ENCODE data around the gene INTS11. TPM values are rescaled to one million over a fixed set of nuclear protein-coding genes. Genes with fewer than 3 reads are reported as not detected.

INTS11 gene
- total and polyA plus RNA-seq, 9 of the 15 experiments (the other 6 are each of a cell fraction or from before 2014, with no cell fraction given) = 3.6 to 183 (median 110) TPM

- no peak for ATAC-seq
- in situ Hi-C loops (cut with MboI) = no loop called here
- Histone ChIP-seq H3K4me2 (ENCODE audit: insufficient read depth, low read length) (peak overlapping the region; percentile 65; the same call in 1 of the 2 replicates), H3K79me2 (ENCODE audit: control insufficient read depth, insufficient read depth, low read length) (peaks cover 71% of the 10 kb centered on the region), H3K9me3 (replicated peaks; ENCODE audit: control insufficient read depth, insufficient read depth, low read depth, low read length) (no peaks in the 10 kb centered on the region), H3K9ac (ENCODE audit: insufficient read depth in 1 of 2, low read depth in 2 of 2, low read length in 2 of 2) (peak overlapping the region; percentile 8 to 88; a peak in 3 of 4 replicates), H3K4me1 (replicated peaks in 1 of 2; ENCODE audit: control insufficient read depth in 2 of 2, insufficient read depth in 2 of 2, low read length in 2 of 2) (peaks cover 34 to 88% of the 10 kb centered on the region in 2 experiments), H3K9me1 (ENCODE audit: control insufficient read depth, insufficient read depth, low read length) (peaks cover 13% of the 10 kb centered on the region), H3K27me3 (ENCODE audit: control insufficient read depth in 2 of 2, insufficient read depth in 2 of 2, low read length in 2 of 2) (no peaks in the 10 kb centered on the region), H4K20me1 (replicated peaks; ENCODE audit: control insufficient read depth, insufficient read depth, low read length) (peaks cover 28% of the 10 kb centered on the region; the same call in 1 of the 2 replicates), H3K27ac (ENCODE audit: extremely low read depth, low read depth, low read length) (no peak overlapping the region), H3K4me3 (peak overlapping the region; percentile 17; the same call in 1 of the 2 replicates), H2AFZ (ENCODE audit: low read depth, low read length) (no peak overlapping the region), H3K36me3 (ENCODE audit: control insufficient read depth, insufficient read depth, low read length) (peaks cover 60% of the 10 kb centered on the region)
- no TSS peak for BruUV-seq (replicated peaks)
- intact Hi-C loops (cut with micrococcal nuclease) = loop anchor here (5.0 kb wide), 1 partner anchor 54 kb away; the partner anchor contains the start of gene AURKAIP1
- FAIRE-seq = no peak
- no peak for DNase-seq (ENCODE audit: extremely low read depth in 1 of 4, low spot score in 3 of 4)
- WGBS (ENCODE audit: insufficient coverage, low coverage, missing lambda C conversion rate) = 83% methylated on average over 10 of the region's 10 CpGs
- ChIA-PET CTCF (ENCODE audit: low intra/inter-chr PET ratio) (no interaction called here), POLR2A (interaction anchor here (1.2 to 2.1 kb wide), 2 partner anchors 8 to 11 kb away, joined by 3 to 5 read pairs; no protein-coding TSS in a partner anchor)
- TF ChIP-seq ZBTB1 (CRISPR knock-in tag; IDR thresholded peaks at IDR 0.05; ENCODE audit: borderline replicate concordance, low read depth) = 0 out of 2 replicates have a peak, but pooled peaks have one; percentile 41
- no peak for TF ChIP-seq KDM4B (IDR thresholded peaks at IDR 0.05; ENCODE audit: borderline replicate concordance in 2 of 2, low read depth in 1 of 2)
- no peak for TF ChIP-seq ZNF584 (CRISPR knock-in tag; IDR thresholded peaks at IDR 0.05; ENCODE audit: low read depth)
- TF ChIP-seq NR2F6 (CRISPR knock-in tag; IDR thresholded peaks at IDR 0.05) = no peak
- TF ChIP-seq, protein P1, sequence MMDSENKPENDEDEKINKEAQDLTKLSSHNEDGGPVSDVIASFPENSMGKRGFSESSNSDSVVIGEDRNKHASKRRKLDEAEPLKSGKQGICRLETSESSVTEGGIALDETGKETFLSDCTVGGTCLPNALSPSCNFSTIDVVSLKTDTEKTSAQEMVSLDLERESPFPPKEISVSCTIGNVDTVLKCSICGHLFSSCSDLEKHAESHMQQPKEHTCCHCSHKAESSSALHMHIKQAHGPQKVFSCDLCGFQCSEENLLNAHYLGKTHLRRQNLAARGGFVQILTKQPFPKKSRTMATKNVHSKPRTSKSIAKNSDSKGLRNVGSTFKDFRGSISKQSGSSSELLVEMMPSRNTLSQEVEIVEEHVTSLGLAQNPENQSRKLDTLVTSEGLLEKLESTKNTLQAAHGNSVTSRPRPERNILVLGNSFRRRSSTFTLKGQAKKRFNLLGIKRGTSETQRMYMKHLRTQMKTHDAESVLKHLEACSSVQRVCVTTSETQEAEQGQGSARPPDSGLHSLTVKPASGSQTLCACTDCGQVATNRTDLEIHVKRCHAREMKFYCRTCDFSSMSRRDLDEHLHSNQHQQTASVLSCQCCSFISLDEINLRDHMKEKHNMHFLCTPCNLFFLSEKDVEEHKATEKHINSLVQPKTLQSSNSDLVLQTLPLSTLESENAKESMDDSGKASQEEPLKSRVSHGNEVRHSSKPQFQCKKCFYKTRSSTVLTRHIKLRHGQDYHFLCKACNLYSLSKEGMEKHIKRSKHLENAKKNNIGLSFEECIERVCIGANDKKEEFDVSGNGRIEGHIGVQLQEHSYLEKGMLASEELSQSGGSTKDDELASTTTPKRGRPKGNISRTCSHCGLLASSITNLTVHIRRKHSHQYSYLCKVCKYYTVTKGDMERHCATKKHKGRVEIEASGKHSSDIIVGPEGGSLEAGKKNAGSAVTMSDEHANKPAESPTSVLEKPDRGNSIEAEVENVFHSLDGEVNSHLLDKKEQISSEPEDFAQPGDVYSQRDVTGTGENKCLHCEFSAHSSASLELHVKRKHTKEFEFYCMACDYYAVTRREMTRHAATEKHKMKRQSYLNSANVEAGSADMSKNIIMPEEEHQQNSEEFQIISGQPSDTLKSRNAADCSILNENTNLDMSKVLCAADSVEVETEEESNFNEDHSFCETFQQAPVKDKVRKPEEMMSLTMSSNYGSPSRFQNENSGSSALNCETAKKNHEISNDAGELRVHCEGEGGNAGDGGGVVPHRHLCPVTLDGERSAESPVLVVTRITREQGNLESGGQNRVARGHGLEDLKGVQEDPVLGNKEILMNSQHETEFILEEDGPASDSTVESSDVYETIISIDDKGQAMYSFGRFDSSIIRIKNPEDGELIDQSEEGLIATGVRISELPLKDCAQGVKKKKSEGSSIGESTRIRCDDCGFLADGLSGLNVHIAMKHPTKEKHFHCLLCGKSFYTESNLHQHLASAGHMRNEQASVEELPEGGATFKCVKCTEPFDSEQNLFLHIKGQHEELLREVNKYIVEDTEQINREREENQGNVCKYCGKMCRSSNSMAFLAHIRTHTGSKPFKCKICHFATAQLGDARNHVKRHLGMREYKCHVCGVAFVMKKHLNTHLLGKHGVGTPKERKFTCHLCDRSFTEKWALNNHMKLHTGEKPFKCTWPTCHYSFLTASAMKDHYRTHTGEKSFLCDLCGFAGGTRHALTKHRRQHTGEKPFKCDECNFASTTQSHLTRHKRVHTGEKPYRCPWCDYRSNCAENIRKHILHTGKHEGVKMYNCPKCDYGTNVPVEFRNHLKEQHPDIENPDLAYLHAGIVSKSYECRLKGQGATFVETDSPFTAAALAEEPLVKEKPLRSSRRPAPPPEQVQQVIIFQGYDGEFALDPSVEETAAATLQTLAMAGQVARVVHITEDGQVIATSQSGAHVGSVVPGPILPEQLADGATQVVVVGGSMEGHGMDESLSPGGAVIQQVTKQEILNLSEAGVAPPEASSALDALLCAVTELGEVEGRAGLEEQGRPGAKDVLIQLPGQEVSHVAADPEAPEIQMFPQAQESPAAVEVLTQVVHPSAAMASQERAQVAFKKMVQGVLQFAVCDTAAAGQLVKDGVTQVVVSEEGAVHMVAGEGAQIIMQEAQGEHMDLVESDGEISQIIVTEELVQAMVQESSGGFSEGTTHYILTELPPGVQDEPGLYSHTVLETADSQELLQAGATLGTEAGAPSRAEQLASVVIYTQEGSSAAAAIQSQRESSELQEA (IDR thresholded peaks at IDR 0.05; ENCODE audit: low read depth) = no peak
- TF ChIP-seq ZC3H8 (IDR thresholded peaks at IDR 0.05) = no peak
- TF ChIP-seq, protein P2, sequence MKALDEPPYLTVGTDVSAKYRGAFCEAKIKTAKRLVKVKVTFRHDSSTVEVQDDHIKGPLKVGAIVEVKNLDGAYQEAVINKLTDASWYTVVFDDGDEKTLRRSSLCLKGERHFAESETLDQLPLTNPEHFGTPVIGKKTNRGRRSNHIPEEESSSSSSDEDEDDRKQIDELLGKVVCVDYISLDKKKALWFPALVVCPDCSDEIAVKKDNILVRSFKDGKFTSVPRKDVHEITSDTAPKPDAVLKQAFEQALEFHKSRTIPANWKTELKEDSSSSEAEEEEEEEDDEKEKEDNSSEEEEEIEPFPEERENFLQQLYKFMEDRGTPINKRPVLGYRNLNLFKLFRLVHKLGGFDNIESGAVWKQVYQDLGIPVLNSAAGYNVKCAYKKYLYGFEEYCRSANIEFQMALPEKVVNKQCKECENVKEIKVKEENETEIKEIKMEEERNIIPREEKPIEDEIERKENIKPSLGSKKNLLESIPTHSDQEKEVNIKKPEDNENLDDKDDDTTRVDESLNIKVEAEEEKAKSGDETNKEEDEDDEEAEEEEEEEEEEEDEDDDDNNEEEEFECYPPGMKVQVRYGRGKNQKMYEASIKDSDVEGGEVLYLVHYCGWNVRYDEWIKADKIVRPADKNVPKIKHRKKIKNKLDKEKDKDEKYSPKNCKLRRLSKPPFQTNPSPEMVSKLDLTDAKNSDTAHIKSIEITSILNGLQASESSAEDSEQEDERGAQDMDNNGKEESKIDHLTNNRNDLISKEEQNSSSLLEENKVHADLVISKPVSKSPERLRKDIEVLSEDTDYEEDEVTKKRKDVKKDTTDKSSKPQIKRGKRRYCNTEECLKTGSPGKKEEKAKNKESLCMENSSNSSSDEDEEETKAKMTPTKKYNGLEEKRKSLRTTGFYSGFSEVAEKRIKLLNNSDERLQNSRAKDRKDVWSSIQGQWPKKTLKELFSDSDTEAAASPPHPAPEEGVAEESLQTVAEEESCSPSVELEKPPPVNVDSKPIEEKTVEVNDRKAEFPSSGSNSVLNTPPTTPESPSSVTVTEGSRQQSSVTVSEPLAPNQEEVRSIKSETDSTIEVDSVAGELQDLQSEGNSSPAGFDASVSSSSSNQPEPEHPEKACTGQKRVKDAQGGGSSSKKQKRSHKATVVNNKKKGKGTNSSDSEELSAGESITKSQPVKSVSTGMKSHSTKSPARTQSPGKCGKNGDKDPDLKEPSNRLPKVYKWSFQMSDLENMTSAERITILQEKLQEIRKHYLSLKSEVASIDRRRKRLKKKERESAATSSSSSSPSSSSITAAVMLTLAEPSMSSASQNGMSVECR (CRISPR knock-in tag; IDR thresholded peaks at IDR 0.05) = 0 out of 2 replicates have a peak, but pooled peaks have one; percentile 8
- TF ChIP-seq EWSR1 (IDR thresholded peaks at IDR 0.05; ENCODE audit: borderline replicate concordance, low read depth, partially characterized antibody) = no peak
- no peak for TF ChIP-seq ZNF175 (CRISPR knock-in tag; IDR thresholded peaks at IDR 0.05; ENCODE audit: low read depth)
Observed at GRCh38 chr1:1322952-1323351, 1.5 kb downstream of the INTS11 start.

All from K562 (cell line).